Urothelium cell line (cell line): Measurements from ENCODE around the gene SERINC3.

Experiments
- DNase-seq: peaks from one replicate; pipeline ENCODE4 v3.0.0; 2011; ENCODE audit warnings: low spot score, mixed read lengths
- FAIRE-seq: peaks from 2 replicates; lab custom pipeline; 2011; peaks lifted over from hg19 to GRCh38; lab: Jason Lieb, UNC

SERINC3 gene

DNA sequence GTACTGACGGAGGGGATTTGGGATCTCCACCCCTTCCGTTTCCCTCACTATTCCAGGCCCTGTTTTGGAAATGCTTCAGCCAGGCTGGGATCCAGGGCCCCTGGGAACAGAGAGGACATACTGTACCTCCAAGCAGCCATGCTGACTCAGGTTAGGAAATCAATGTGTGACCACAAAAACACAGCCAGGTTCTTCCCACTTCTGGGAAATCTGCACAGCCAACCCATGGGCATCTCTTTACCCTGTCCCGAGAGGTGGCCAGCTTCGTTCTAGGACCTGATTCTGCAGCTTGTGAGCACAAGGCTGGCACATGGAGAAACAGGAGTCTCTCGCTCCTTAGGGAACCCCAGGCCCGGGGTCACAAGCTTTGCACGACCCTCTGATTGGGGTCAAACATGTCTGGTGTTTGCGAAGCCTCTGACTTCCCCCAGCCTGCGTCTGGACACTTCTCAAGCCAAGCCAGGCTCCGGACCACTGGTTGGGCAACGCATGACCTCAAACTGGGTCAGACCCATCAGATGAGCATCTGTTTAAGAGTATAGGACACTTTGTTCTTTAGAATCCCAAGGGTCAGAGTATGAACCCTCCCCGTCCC is 54.5 kb downstream of the SERINC3 start:
- no peak for FAIRE-seq
- DNase-seq, result no peak

- FAIRE-seq, result no peak
- no peak for DNase-seq
Measured at GRCh38 chr20:44465001-44465560, 56.8 kb downstream of the SERINC3 start.

DNA sequence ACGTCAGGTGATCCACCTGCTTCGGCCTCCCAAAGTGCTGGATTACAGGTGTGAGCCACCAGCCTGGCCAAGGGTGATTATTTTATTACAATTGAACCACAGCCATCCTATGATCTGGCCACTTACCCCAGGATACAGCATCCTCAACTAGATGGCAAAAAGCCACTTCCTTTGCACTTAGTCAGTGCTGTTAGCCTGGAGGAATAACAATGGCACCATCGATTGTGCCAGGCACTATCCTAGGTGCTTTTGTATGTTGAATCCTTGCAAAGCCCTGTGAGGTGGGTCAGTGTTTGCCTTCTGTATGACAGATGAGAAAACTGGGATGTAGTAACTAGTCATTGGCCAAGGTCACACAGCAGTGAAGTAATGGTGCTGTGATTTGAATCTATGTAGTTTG is 57.4 kb downstream of the SERINC3 start:
- no peak for FAIRE-seq

DNA sequence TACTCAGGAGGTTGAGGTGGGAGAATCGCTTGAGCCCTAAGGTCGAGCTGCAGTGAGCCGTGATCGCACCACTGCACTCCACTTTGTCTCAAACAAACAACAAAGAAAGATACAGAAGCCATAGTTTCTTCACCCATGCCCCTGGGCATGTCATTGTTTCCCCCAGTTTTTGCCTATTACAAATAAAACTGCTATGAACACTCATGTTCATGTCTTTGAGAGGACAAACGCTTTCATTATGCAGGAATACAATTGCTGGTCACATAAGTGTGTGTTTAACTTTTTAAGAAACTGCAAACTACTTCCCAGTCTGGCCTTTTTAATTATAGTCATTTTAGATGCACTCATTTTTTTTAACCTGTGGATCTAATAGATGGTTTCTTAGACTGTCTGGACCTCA is 58.4 kb downstream of the SERINC3 start:
- DNase-seq (no peak), FAIRE-seq (no peak)

More for the DNA sequence above, 57.4 kb downstream of the SERINC3 start:
- no peak for DNase-seq

DNA sequence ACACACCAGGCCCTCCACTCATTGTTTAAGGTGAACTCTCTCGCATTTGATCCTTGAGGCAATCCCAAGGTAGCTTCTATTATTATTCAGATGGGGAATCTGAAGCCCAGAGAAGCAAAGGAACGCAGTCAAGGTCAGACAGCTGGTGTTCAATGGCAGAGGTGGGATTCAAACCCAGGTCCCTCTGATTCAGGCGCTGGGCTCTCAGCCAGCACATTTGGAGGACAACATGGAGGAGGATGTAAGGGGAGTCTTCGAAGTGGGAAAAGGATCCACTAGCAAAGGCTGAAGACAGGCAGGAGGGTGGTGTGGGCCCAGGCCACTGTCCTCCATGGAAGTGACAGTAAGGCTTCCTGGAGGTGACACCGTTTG is 60.1 kb downstream of the SERINC3 start:
- no peak for FAIRE-seq

DNA sequence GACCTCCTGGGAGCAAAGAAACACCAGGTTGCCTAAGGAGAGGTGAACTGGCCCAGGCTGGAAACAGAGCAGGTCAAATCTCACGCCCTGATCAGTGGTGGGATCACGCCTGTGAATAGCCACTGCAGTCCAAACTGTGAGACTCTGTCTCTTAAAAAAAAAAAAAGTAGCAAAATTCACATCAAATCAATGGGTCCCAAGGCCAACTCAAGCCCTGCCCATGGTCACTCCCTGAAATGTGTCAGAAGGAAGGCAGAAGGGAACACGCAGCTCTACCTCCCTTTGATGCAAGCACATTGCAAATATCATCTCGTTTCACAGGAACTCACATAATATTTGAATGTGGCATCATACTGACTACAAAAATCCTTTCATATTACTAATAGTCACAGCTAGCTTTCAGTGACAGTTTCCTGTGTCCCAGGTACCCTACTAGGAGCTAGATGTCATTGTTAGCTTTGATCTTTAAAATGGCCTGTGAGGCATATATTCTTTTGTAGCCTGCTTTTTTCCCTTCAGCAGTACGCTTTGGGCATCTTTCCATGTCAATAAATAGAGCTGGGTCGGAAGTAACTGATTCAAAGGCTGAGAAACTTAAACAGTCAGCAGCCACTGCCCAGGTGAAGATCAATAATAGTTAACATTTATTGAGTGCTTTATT is 60.6 kb downstream of the SERINC3 start:
- FAIRE-seq (no peak), DNase-seq (no peak)

More for the DNA sequence above, 60.1 kb downstream of the SERINC3 start:
- no peak for DNase-seq

GRCh38 chr20:44460795-44461141 is 61.1 kb downstream of the SERINC3 start:
- DNase-seq (peak; percentile 49), FAIRE-seq (no peak)

- no peak for DNase-seq
- no peak for FAIRE-seq
Measured at GRCh38 chr20:44459271-44459670, 62.6 kb downstream of the SERINC3 start.

GRCh38 chr20:44457016-44457415 is 64.9 kb downstream of the SERINC3 start:
- no peak for DNase-seq
- FAIRE-seq, result no peak

- FAIRE-seq (no peak), DNase-seq (no peak)
Measured at GRCh38 chr20:44456611-44457010, 65.3 kb downstream of the SERINC3 start.

GRCh38 chr20:44455126-44455525 is 66.7 kb downstream of the SERINC3 start:
- FAIRE-seq, result no peak
- no peak for DNase-seq

DNA sequence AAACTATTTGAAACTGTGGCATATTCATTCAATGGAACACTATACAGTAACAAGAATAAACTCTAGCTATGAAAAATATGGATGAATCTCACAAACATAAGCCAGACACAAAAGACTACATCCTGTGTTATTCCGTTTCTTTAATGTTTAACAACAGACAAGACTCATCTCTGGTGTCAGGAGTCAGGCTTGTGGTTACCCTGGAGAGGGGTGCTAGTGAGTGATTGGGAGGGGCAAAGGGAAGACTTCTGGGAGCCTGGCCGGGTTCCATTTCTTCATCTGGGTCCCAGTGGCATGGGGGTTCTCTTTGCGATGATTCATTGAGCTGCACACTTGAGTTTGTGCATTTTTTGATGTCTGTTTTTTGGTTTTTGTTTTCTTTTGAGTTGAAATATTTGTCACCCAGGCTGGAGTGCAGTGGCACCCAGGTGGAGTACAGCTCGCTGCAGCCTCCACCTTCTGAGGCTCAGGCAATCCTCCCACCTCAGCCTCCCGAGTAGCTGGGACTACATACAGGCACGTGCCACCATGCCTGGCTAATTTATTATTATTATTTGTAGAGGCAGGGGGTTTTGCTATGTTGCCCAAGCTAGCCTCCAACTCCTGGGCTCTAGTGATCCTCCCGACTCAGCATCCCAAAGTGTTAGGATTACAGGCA is 67.4 kb downstream of the SERINC3 start:
- no peak for DNase-seq
- FAIRE-seq, result no peak

DNA sequence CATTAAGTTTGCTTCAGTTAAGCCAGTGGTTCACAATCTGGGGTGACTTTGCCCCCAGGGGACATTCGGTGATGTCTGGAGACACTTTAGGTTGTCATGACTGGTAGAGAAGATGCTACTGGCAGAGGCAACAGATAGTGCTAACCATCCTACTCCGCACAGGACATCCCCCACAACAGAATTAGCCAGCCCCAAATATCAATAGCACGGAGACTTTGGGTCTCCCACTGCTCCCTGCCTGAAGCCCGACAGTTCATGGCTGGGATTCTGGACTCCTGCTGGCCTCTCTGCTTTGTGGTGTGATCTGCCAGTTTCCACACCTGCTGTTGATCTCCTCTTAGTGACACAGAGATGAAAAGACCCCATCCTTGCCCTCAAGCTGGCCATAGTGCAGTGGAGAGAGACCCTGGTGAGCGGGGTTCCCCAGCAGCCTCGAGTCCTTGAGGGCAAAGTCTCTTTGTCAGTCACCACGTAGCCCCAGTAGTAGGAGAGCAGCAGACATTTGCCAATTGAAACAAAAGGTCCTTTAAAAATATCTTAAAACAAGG is 70.9 kb downstream of the SERINC3 start:
- no peak for FAIRE-seq
- DNase-seq, result no peak

DNA sequence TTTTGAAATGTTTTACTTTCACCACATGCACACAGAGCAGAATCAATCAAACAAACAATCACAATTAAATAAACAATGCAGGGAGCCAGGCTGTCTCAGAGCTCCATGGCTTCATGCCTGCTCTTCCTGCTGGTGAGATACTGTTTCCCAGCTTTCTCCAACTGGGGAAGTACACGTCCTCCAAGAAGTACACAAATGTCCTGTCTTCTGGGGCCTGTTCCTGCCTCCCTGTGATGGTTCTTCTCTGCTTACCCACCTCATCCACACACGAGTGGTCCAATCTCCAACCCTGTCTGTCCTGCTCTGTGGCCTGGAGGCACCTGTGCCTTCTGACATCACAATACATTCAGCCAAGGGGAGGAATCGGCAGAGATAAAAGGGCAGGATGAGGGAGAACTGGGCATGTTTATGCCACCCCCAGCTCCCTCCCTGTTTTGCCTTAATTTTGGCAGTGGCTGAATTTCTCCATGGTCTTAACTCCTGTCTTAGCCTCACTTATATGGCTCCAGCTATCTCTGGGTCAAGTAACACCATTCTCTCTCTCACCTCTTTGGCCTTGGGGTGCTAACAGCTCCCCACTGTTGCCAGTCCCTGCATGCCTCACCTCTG is 71.5 kb downstream of the SERINC3 start:
- no peak for DNase-seq
- peak; percentile 9 for FAIRE-seq

GRCh38 chr20:44449864-44450263 is 72.0 kb downstream of the SERINC3 start:
- DNase-seq (no peak), FAIRE-seq (no peak)

DNA sequence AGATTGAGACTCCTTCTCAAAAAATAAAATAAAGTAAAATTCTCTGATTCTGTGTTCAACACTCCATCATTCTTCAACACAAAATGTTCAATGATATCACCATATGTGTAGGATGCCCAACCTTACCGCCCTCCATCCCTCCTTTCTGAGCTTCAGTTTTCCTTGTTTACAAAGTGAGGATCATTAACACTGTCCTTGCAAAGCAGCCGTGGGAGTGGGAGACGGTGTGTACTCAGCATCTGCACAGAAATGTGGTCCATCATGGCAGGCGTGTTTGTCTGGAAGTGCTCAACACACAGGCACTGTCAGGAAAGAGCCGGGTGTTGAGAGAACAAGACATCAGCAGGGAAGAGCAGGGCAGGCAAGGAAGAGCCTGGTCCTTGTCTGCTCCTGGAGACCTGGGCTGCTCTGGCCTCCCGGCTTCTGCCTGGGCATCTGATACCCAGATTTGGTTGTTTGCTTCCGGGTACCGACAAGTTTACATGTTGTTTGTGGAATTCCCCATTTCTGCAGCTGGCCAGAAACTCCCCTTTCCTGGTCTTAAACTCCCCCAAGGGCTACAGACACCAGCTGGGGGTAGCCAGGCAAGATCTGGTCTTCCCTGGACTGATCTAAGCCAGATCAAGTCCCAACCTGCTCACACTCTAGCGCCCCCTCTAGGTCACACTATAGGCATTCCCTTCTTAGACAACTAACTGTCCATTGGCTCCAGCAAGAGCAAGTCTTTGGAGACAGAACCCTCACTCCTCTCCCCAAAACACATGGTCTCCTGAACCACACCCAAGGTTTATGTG is 72.9 kb downstream of the SERINC3 start:
- FAIRE-seq, result no peak
- DNase-seq, result no peak

GRCh38 chr20:44447827-44448419 is 73.9 kb downstream of the SERINC3 start:
- no peak for FAIRE-seq

More at GRCh38 chr20:44447827-44448419, 73.9 kb downstream of the SERINC3 start:
- no peak for DNase-seq
